Thyroid gland (tissue), 4 donors: ENCODE measurements around the gene SELENOF. TPM values are rescaled to one million over a fixed set of nuclear protein-coding genes. Genes with fewer than 3 reads are reported as not detected.
"Not testable (repeated sequence)": the region's sequence is repeated elsewhere in the genome, so short reads cannot be mapped to it uniquely, and the experiment has no call there.

Experiments
- DNase-seq, 2 donors: peaks; one replicate each; pipeline ENCODE4 v3.0.0-alpha.2; 2019
- H3K27ac ChIP-seq, 3 donors: fragments of 200-600 bp; sonication (generic); 1 replicate in 2 of 3; 2 replicates in 1 of 3; pipeline ENCODE4 v1.5.1; 2016 to 2019; ENCODE audit warnings: mild to moderate bottlenecking in 1 of 3, moderate library complexity in 1 of 3
- H3K27me3 ChIP-seq: fragments of 200-600 bp; sonication (generic); one replicate; pipeline ENCODE4 v1.5.1; 2019
- H3K36me3 ChIP-seq, 2 donors: fragments of 200-600 bp; sonication (generic); one replicate each; pipeline ENCODE4 v1.5.1; 2016 to 2019
- H3K4me1 ChIP-seq, 2 donors: fragments of 200-600 bp; sonication (generic); one replicate each; pipeline ENCODE4 v1.5.1; 2017 to 2019
- H3K4me3 ChIP-seq, 3 donors: fragments of 200-600 bp; sonication (generic); replicated peaks in 1 of 3; 1 replicate in 2 of 3; 2 replicates in 1 of 3; pipeline ENCODE4 v1.5.1; 2016; ENCODE audit warnings: mild to moderate bottlenecking in 1 of 3
- H3K9me3 ChIP-seq: fragments of 200-600 bp; sonication (generic); one replicate; pipeline ENCODE4 v1.5.1; 2017
- CTCF ChIP-seq, 6 experiments: fragments of 200-600 bp in 3 of 6; fragments of 450-650 bp in 3 of 6; sonication (generic) in 3 of 6; IDR thresholded peaks; one replicate each; pipeline ENCODE4 v1.5.1; 2016 to 2019; ENCODE audit warnings: antibody characterized with exemption in 6 of 6, mild to moderate bottlenecking in 2 of 6, inconsistent platforms in 1 of 6, moderate library complexity in 1 of 6
- POLR2A ChIP-seq, 2 donors: fragments of 450-650 bp; IDR thresholded peaks; one replicate each; pipeline ENCODE4 v1.6.1; 2017; ENCODE audit warnings: antibody characterized with exemption in 2 of 2, mild to moderate bottlenecking in 2 of 2, moderate library complexity in 1 of 2
- WGBS, 2 donors: methylation state at CpG; one replicate each; pipeline ENCODE4 v1.1.5; 2017; 5-methylcytosine and 5-hydroxymethylcytosine counted together
- intact Hi-C: fragments of 100-400 bp; cut with DNase I; formaldehyde crosslinking; loops from one replicate; pipeline ENCODE4 v1.15.1; 2023
- total RNA-seq, 4 donors: library from RNA; depleted of rRNA; stranded (reverse); fragments of >200 nt; gene quantifications; one replicate each; pipeline ENCODE4 v1.2.3, GENCODE V29; 2016

Gene SELENOF
- total RNA-seq, 4 donors from 2014 or later: 232 to 299 (median 288) TPM

- intact Hi-C loops: no loop called here
- DNase-seq: no peak
- Histone ChIP-seq H3K4me1 (no peaks in the 10 kb centered on the region), H3K36me3 (no peaks in the 10 kb centered on the region), H3K4me3 (no peak overlapping the region), H3K27ac (no peak overlapping the region), H3K27me3 (no peaks in the 10 kb centered on the region), H3K9me3 (no peaks in the 10 kb centered on the region)
- TF ChIP-seq POLR2A (IDR thresholded peaks at IDR 0.05) (no peak), CTCF (IDR thresholded peaks at IDR 0.05) (no peak)
- 44% methylated on average over 2 of the region's 2 CpGs for WGBS, 2 donors
These were observed 90.5 kb downstream of the SELENOF start for GRCh38 chr1:86823386-86823785.

GRCh38 chr1:86822459-86822858, 91.5 kb downstream of the SELENOF start:
- WGBS, 2 donors: 52 to 58% methylated on average over 4 of the region's 4 CpGs
- no peaks in the 10 kb centered on the region for H3K27me3 ChIP-seq
- H3K27ac ChIP-seq: no peak overlapping the region
- no peak for DNase-seq
- H3K9me3 ChIP-seq: no peaks in the 10 kb centered on the region
- TF ChIP-seq CTCF (IDR thresholded peaks at IDR 0.05) (no peak), POLR2A (IDR thresholded peaks at IDR 0.05) (no peak)
- H3K4me3 ChIP-seq: no peak overlapping the region
- H3K4me1 ChIP-seq: no peaks in the 10 kb centered on the region
- intact Hi-C loops: no loop called here
- no peaks in the 10 kb centered on the region for H3K36me3 ChIP-seq

GRCh38 chr1:86821956-86822355, 92.0 kb downstream of the SELENOF start:
- Histone ChIP-seq H3K4me3 (no peak overlapping the region), H3K9me3 (no peaks in the 10 kb centered on the region), H3K27me3 (no peaks in the 10 kb centered on the region), H3K27ac (no peak overlapping the region), H3K4me1 (no peaks in the 10 kb centered on the region), H3K36me3 (no peaks in the 10 kb centered on the region)
- TF ChIP-seq POLR2A (IDR thresholded peaks at IDR 0.05): no peak
- TF ChIP-seq CTCF (IDR thresholded peaks at IDR 0.05): no peak
- intact Hi-C loops: no loop called here
- DNase-seq: no peak
- 30 to 33% methylated on average over 1 of the region's 1 CpG for WGBS, 2 donors

GRCh38 chr1:86819970-86820369, 94.0 kb downstream of the SELENOF start:
- H3K9me3 ChIP-seq, H3K27ac ChIP-seq, intact Hi-C loops, H3K4me1 ChIP-seq, H3K36me3 ChIP-seq, DNase-seq, H3K27me3 ChIP-seq, H3K4me3 ChIP-seq: not testable (repeated sequence)
- 81 to 84% methylated on average over 5 of the region's 5 CpGs for WGBS, 2 donors

GRCh38 chr1:86817246-86817826, 96.6 kb downstream of the SELENOF start:
- H3K27me3 ChIP-seq, H3K36me3 ChIP-seq, H3K4me1 ChIP-seq, H3K4me3 ChIP-seq, DNase-seq, intact Hi-C loops, H3K9me3 ChIP-seq, H3K27ac ChIP-seq: not testable (repeated sequence)
- 67 to 74% methylated on average over 5 of the region's 5 CpGs for WGBS, 2 donors

GRCh38 chr1:86814118-86814517, 99.8 kb downstream of the SELENOF start:
- H3K4me3 ChIP-seq, H3K4me1 ChIP-seq, DNase-seq, H3K27ac ChIP-seq, H3K27me3 ChIP-seq, H3K36me3 ChIP-seq, intact Hi-C loops, H3K9me3 ChIP-seq: not testable (repeated sequence)
- WGBS, 2 donors: 54 to 64% methylated on average over 3 to 5 of the region's 5 CpGs

Other genes starting within 250 kb of the SELENOF start
- 10 to 100 TPM; 45.1 to 75.6 (median 58.1) TPM for gene SH3GLB1, start 209.6 kb downstream of the SELENOF start, total RNA-seq
- 10 to 100 TPM; 13.2 to 19.6 (median 16.7) TPM for gene HS2ST1, start 509 bp upstream of the SELENOF start, total RNA-seq